Right lobe of liver (tissue), 6 donors: ENCODE data around the gene NT5C3B. TPM values are rescaled to one million over a fixed set of nuclear protein-coding genes. Genes with fewer than 3 reads are reported as not detected.
"Not testable (repeated sequence)": the region's sequence is repeated elsewhere in the genome, so short reads cannot be mapped to it uniquely, and the experiment has no call there.

Experiments
- ATAC-seq, 4 donors: fragments of 200-7000 bp; cut with Tn5 transposase; one replicate each; pipeline ENCODE4 v1.9.1; 2020; ENCODE audit warnings: mild to moderate bottlenecking in 4 of 4, moderate library complexity in 4 of 4
- DNase-seq, 3 donors: peaks; one replicate each; pipeline ENCODE4 v3.0.0-alpha.2; 2020
- H3K27ac ChIP-seq, 3 donors: fragments of 200-600 bp; one replicate each; pipeline ENCODE4 v1.8.0; 2022
- H3K27me3 ChIP-seq, 2 donors: fragments of 200-600 bp; one replicate each; pipeline ENCODE4 v1.8.0; 2022
- H3K36me3 ChIP-seq, 4 donors: fragments of 200-600 bp; sonication (generic) in 1 of 4; one replicate each; pipeline versions ENCODE4 v1.5.1 to v1.8.0; 2017 to 2022; ENCODE audit warnings: control low read depth in 1 of 4
- H3K4me1 ChIP-seq, 4 donors: fragments of 200-600 bp; sonication (generic) in 1 of 4; one replicate each; pipeline versions ENCODE4 v1.5.1 to v1.8.0; 2017 to 2022; ENCODE audit warnings: control low read depth in 1 of 4
- H3K4me3 ChIP-seq, 3 donors: fragments of 200-600 bp; one replicate each; pipeline ENCODE4 v1.8.0; 2022
- H3K9me3 ChIP-seq, 4 donors: fragments of 200-600 bp; sonication (generic) in 1 of 4; one replicate each; pipeline versions ENCODE4 v1.5.1 to v1.8.0; 2017 to 2022; ENCODE audit warnings: control low read depth in 1 of 4
- POLR2A ChIP-seq: fragments of 450-650 bp; IDR thresholded peaks from one replicate; pipeline ENCODE4 v1.6.1; 2017; ENCODE audit warnings: antibody characterized with exemption, mild to moderate bottlenecking
- WGBS: methylation state at CpG from one replicate; pipeline ENCODE4 v1.1.6; 2018; ENCODE audit warnings: low coverage, low lambda C conversion rate; ENCODE audit not compliant: insufficient coverage; ENCODE audit errors: missing lambda C conversion rate; 5-methylcytosine and 5-hydroxymethylcytosine counted together
- intact Hi-C, 2 donors: fragments of 100-400 bp; cut with DNase I; formaldehyde crosslinking; loops; one replicate each; pipeline versions ENCODE4 v1.11.2 to v1.14.1; 2022
- long read RNA-seq: library from polyadenylated mRNA; unstranded; transcript quantifications from one replicate; pipeline ENCODE4 v2.0.0, GENCODE V29; 2019
- total RNA-seq, 6 experiments: library from RNA; depleted of rRNA in 2 of 6; stranded (reverse); fragments of >200 nt in 2 of 6; fragmentation: NEBNext Ultra II Directional in 3 of 6; extraction: Animal tissue kit (Norgen Biotek cat#: 25700) in 3 of 6; gene quantifications; one replicate each; pipeline versions ENCODE4 v1.1.0 to v1.2.4, GENCODE V29; 2016 to 2023
- TF ChIP-seq, protein P1 (sequence below), 4 donors: fragments of 200-600 bp in 3 of 4; fragments of 450-650 bp in 1 of 4; IDR thresholded peaks; one replicate each; pipeline versions ENCODE4 v1.5.1 to v1.8.0; 2016 to 2022; ENCODE audit warnings: antibody characterized with exemption in 4 of 4, mild to moderate bottlenecking in 2 of 4
- donor health status: DM: no; HTN: yes; CAD: no.
- donor health status: DM: no; HTN: no; CAD: no.
- donor health status: DM: no; HTN: no; CAD: no.
- donor health status: DM: no; HTN: yes; CAD: no.
- donor health status: DM: no; HTN: yes; CAD: no.

NT5C3B gene
- 10 to 100 TPM; 19.9 to 30.7 (median 23.1) TPM for total RNA-seq
- long read RNA-seq, partial matches to known transcripts, result 0 of 7 reads
- long read RNA-seq, other reads (novel, unspliced or antisense), result 2 of 7 reads

- Histone ChIP-seq H3K9me3 (no peaks in the 10 kb centered on the region), H3K36me3 (peaks cover 0 to 12% (median 0%) of the 10 kb centered on the region in 4 donors), H3K4me1 (peaks cover 0 to 6% (median 0%) of the 10 kb centered on the region in 4 donors), H3K27ac (peak within 1 kb of the TSS in 2 of 3 donors; percentile 36 to 58), H3K27me3 (no peaks in the 10 kb centered on the region), H3K4me3 (peak within 1 kb of the TSS; percentile 92 to 98 (median 96))
- DNase-seq (peak; percentile 65 to 72 (median 72)), ATAC-seq (peak; percentile 93 to 97 (median 94))
- 2% methylated on average over 41 of the region's 72 CpGs for WGBS
- TF ChIP-seq, protein P1, sequence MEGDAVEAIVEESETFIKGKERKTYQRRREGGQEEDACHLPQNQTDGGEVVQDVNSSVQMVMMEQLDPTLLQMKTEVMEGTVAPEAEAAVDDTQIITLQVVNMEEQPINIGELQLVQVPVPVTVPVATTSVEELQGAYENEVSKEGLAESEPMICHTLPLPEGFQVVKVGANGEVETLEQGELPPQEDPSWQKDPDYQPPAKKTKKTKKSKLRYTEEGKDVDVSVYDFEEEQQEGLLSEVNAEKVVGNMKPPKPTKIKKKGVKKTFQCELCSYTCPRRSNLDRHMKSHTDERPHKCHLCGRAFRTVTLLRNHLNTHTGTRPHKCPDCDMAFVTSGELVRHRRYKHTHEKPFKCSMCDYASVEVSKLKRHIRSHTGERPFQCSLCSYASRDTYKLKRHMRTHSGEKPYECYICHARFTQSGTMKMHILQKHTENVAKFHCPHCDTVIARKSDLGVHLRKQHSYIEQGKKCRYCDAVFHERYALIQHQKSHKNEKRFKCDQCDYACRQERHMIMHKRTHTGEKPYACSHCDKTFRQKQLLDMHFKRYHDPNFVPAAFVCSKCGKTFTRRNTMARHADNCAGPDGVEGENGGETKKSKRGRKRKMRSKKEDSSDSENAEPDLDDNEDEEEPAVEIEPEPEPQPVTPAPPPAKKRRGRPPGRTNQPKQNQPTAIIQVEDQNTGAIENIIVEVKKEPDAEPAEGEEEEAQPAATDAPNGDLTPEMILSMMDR (IDR thresholded peaks at IDR 0.05), result no peak
- TF ChIP-seq POLR2A, result peak; percentile 37
- intact Hi-C loops, result no loop called here
Observed at GRCh38 chr17:41835800-41836549, at the start of gene NT5C3B. NT5C3B (minus strand) TSS chr17:41836232; CDS start chr17:41836193, 39 bp downstream.

DNA sequence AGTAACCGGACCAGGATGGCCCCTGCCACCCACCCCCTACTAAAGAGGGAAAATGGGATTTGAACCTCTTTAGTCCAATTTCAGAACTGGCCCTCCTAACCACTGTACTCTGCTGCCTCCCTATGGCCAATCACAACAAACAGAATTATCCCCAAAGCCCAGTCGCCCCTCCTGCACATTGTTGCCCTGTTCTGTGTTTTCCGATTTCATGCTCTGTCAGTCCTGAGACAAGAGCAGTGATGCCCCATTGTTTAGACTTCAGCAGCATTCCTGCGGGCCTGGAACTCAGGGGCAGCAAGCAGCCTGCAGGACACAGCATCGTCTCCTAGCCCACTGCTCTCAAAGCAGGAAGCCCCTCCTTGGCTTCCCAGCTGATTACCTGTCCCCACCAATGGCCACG is 49.7 kb upstream of the NT5C3B start:
- H3K4me3 ChIP-seq, result no peak overlapping the region
- WGBS, result 72% methylated on average over 5 of the region's 6 CpGs
- no peaks in the 10 kb centered on the region for H3K27me3 ChIP-seq
- intact Hi-C loops, result loop anchor here in 1 of 2 donors (10.0 kb wide), 2 partner anchors 71 to 151 kb away; partner anchors contain the start of genes FKBP10, HAP1 and P3H4
- no peaks in the 10 kb centered on the region for H3K9me3 ChIP-seq
- H3K27ac ChIP-seq, result no peak overlapping the region
- no peaks in the 10 kb centered on the region for H3K4me1 ChIP-seq
- no peak for DNase-seq
- peak; percentile 34 to 69 (median 49) for ATAC-seq
- peaks cover 20 to 67% (median 27%) of the 10 kb centered on the region in 4 donors for H3K36me3 ChIP-seq
- TF ChIP-seq, protein P1 (IDR thresholded peaks at IDR 0.05), result peak in 3 of 4 donors; percentile 28 to 52 (median 46)
- no peak for TF ChIP-seq POLR2A

DNA sequence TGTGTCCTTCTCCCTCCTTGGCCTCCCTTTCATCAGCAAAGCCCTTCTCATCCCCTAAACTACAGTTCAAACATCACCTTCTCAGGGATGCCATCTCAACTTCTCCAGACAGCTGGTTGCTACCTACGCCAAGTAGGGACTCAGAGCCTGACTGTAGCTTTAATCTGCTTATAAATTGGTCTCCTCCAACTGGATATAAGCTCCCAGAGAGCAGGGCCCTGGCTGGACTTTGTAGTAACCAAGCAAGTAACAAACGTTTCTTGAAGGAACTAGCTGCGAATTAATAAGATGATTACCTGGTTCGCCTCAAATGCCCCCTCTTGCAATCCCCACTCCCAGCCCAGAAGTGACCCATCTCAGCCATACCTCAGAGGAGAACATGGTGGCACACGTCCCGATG is 46.7 kb upstream of the NT5C3B start:
- no peaks in the 10 kb centered on the region for H3K9me3 ChIP-seq
- no peak overlapping the region for H3K4me3 ChIP-seq
- no peak for TF ChIP-seq POLR2A
- TF ChIP-seq, protein P1 (IDR thresholded peaks at IDR 0.05), result no peak
- ATAC-seq, result no peak
- H3K4me1 ChIP-seq, result peaks cover 0 to 16% (median 0%) of the 10 kb centered on the region in 4 donors
- no peak for DNase-seq
- intact Hi-C loops, result loop anchor here in 1 of 2 donors (10.0 kb wide), 2 partner anchors 68 to 148 kb away; partner anchors contain the start of genes FKBP10, HAP1 and P3H4
- peaks cover 28 to 71% (median 32%) of the 10 kb centered on the region in 4 donors for H3K36me3 ChIP-seq
- H3K27ac ChIP-seq, result no peak overlapping the region
- WGBS, result 79% methylated on average over 6 of the region's 6 CpGs
- no peaks in the 10 kb centered on the region for H3K27me3 ChIP-seq

- H3K27me3 ChIP-seq, result no peaks in the 10 kb centered on the region
- DNase-seq, result no peak
- H3K4me3 ChIP-seq, result no peak overlapping the region
- TF ChIP-seq POLR2A, result no peak
- TF ChIP-seq, protein P1 (IDR thresholded peaks at IDR 0.05), result no peak
- H3K36me3 ChIP-seq, result peaks cover 9 to 51% (median 19%) of the 10 kb centered on the region in 4 donors
- H3K4me1 ChIP-seq, result peaks cover 0 to 16% (median 0%) of the 10 kb centered on the region in 4 donors
- 49% methylated on average over 2 of the region's 4 CpGs for WGBS
- H3K9me3 ChIP-seq, result no peaks in the 10 kb centered on the region
- H3K27ac ChIP-seq, result peak overlapping the region in 1 of 3 donors; percentile 26
- ATAC-seq, result peak in 2 of 4 donors; percentile 86 to 92
- intact Hi-C loops, result loop anchor here in 1 of 2 donors (10.0 kb wide), 2 partner anchors 65 to 145 kb away; partner anchors contain the start of genes FKBP10, HAP1 and P3H4
Observed at GRCh38 chr17:41880130-41880529, 44.1 kb upstream of the NT5C3B start.

GRCh38 chr17:41874293-41874670 is 38.2 kb upstream of the NT5C3B start:
- 96% methylated on average over 5 of the region's 9 CpGs for WGBS
- peaks cover 6 to 33% (median 16%) of the 10 kb centered on the region in 4 donors for H3K36me3 ChIP-seq
- DNase-seq, ATAC-seq, H3K9me3 ChIP-seq, H3K27me3 ChIP-seq, intact Hi-C loops, H3K4me3 ChIP-seq: not testable (repeated sequence)
- peak overlapping the region in 2 of 3 donors; percentile 18 to 79 for H3K27ac ChIP-seq
- peaks cover 0 to 46% (median 19%) of the 10 kb centered on the region in 4 donors for H3K4me1 ChIP-seq
